HuH-7.5 (cell line): ENCODE measurements around the gene SPATS2L.

Source experiments
- DNase-seq: peaks from one replicate; pipeline ENCODE4 v3.0.0; 2011; ENCODE audit warnings: low spot score

The SPATS2L gene

GRCh38 chr2:200377355-200378336, 71.2 kb downstream of the SPATS2L start:
- no peak for DNase-seq

DNA sequence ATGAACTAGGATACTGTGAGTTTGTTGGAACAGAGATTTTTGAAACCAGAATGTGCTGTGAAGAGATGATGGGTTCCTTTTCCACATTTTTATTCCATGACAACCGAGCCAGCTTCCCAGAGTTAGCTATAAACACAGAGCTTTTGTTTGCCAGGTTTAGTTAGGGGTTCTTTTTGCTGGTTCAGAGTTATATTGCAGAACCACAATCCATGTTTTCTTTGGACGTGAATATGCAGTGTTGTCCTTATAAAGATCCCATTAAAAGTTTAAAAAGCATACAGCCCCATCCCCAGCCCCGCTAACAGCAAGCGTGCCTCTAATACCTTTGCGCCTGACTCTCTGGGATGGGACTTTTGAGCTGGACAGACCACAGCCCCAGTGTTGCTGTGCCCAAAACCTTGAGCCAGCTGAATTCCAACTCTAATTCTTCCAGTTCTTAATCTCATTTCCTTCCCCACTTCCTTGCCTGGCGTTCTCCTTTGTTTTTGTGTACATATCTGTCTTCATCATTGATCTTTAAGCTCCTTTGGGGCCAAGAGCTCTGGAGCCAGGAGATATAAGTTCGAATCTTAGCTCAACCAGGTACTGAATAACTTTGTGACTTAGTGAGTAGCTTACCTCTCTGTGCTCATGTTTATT, 72.3 kb downstream of the SPATS2L start:
- no peak for DNase-seq

GRCh38 chr2:200379481-200380090, 73.1 kb downstream of the SPATS2L start:
- no peak for DNase-seq

- DNase-seq = no peak
These were observed 73.6 kb downstream of the SPATS2L start for GRCh38 chr2:200380091-200380561.

DNA sequence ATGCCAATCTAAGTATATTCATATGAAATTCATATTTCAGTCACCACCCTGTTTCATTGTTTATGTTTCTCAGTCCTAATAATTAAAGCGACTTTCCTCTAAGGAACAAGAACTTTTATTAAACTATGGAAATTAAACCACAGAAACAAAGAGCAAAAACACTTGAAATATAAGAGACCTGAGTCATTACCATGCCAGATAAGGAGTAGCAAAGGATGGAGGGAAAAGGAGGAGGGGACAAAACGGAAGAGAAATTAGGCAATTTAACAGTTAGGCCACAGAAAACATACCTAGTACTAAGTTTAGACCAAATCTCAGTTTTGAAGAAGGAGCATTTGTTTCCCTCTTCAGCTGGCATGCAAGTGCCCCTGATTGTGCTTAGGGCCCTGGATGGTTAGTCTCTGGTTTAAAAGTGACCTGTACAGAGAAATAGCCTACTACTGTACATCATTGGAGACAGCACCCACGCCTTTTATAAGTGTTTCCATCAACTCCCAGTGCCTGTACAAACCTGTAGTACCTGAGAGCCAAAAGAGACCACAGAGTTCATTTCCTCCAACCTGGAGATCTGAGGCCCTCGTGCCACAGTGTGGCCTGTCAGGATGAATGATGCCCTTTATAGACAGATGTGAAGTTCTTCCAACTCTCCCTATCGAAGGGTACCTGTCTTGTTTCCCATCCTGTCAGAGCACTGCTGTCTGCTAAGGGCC, 74.5 kb downstream of the SPATS2L start:
- DNase-seq = no peak

DNA sequence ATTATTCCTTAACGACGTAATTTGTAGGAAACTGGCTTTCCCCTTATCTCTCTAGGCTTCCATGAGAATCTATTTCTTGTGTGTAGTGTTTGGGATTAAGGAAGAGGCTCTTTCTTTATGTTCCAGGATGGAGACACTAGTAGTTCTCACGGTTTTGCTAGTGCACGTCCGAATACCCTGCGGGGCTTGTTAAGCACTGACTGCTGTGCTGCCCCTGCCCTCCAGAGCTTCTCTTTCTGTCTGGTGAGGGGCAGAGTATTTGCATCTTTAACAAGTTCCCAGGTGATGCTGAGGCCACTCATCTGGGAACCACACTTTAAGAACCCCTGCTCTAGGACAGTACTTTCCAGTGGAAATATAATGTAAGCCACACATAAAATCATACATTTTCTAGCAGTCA, 76.4 kb downstream of the SPATS2L start:
- DNase-seq = no peak

DNA sequence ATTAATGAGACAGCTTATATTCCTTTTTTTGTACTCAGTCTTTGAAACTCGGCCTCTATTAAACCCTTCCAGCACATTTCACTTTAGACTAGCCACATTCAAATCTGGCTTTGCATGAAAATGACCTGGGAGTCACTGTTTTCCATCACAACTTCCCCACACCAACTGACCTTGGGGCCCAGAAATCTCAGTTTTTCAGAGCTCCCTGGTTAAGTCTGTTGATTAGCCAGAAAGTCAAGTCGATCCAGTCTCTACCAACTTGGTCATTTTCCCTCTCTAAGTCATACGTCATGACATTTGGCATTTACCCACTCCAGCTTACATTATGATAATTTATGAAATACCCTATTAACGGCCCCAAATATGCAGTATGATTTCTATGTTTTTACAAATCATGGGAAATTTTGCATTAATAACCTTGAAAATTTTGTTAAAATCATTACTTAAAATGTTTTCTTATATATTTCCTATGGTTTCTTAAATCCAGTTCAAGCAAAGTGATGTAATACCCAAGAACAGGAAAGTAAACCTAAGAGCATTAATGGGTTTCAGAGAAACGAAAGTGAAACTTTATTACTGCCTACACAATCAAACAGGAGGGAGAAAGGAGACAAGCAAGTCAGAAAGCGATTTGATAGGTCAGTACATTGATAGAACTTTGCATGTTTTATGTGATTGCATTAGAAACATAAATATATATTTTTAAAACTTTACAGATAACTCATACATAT, 77.1 kb downstream of the SPATS2L start:
- DNase-seq = no peak

DNA sequence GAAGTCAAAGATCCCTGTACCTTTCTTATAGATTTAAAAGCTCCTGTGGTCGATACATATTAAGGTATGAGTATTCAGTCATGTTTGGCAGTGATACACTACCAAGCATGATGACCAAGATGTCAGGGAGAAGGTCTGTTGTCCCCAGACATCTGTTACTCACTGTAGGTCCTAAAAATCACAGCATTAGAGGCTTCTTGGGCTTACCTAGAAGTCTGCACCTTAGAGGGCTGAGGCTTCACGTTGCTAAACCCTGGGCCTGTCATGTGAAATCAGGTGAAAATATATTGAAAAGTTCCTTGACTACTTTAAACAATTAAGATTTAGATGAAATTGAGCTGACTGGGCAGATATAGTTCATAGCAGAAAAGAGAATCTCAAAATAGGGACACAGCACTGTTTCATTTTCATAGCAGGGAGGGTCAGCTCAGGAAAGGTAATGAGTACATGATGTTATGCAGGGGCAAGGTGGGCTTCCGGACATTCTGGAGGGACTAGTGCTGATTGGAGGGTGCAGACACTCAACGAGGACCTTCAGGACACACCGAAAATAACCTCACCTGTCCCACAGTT, 78.7 kb downstream of the SPATS2L start:
- DNase-seq = no peak

- no peak for DNase-seq
These were observed 86.7 kb downstream of the SPATS2L start for GRCh38 chr2:200393191-200393590.

DNA sequence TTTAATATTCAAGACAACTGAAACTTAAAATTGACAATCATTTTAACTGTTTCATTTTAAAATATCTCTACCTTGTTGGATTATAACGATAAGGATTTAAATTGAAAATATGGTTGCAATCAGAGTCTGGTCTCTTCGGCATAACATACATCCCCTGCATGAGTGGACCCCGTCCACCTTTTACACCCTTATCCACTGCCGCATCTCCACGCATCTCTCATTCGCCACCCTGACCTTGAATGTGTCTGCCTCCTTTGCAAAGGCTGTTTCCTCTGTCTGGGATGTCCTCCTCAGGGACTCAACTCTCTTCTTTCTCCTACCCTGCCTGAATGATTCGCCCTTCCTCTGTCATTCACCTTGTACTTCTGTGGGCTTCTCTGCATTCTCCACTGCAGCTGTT, 87.6 kb downstream of the SPATS2L start:
- no peak for DNase-seq

GRCh38 chr2:200396781-200397242, 90.3 kb downstream of the SPATS2L start:
- no peak for DNase-seq

GRCh38 chr2:200397785-200398184, 91.3 kb downstream of the SPATS2L start:
- DNase-seq = no peak

DNA sequence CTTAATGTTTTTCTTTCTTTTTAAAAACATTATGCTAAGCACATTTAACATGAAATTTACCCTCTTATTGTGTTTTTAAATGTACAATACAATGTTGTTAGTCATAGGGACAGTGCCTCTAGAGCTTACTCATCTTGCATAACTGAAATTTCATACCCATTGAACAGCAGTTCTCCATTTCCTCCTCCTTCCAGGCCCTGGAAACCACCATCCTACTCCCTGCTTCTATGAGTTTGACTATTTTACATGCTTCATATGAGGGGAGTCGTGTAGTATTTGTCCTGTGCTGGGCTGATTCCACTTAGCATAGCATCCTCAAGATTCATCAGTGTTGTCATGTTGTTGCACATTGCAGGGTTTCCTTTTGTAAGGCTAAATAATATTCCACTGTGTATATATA, 92.6 kb downstream of the SPATS2L start:
- DNase-seq = no peak

DNA sequence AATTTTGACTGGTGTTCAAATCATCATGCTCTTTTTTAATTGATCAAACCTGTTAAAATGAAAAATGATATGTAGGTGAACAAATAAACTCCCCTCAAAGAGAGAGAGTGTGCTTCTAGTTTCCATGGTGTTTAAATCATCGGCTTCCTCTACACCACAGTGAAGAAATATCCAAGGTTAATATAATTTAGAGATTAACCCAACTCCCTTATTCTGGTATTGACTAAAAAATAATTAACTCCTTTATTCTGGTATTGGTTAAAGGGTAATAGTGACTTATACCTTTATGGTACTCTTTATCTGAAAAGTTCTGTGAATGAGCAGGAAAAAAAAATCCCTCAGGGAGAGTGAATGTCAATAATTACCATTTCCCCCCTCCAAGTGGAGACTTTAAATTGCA, 93.1 kb downstream of the SPATS2L start:
- DNase-seq = no peak

GRCh38 chr2:200403814-200404213, 97.3 kb downstream of the SPATS2L start:
- no peak for DNase-seq

- no peak for DNase-seq
These were observed 98.1 kb downstream of the SPATS2L start for GRCh38 chr2:200404615-200405014.

GRCh38 chr2:200405599-200406298, 99.3 kb downstream of the SPATS2L start:
- peak; percentile 42 for DNase-seq

GRCh38 chr2:200406379-200406778, 99.9 kb downstream of the SPATS2L start:
- no peak for DNase-seq

GRCh38 chr2:200408428-200409316, 102.2 kb downstream of the SPATS2L start:
- no peak for DNase-seq
